ENCODE results near the gene UBE2S. TPM values are rescaled to one million over a fixed set of nuclear protein-coding genes. Genes with fewer than 3 reads are reported as not detected.
A peak's percentile ranks its signal among the peaks of the same experiment; 100 is the strongest.

Gene UBE2S
- total and polyA plus RNA-seq, 5 donors from 2014 or later = 24.9 to 92.9 (median 36.4) TPM

GRCh38 chr19:55376241-55376933, 31.2 kb downstream of the UBE2S start, which contains the start of gene TMEM190:
TSS of gene TMEM190 (plus strand) at chr19:55376826. CDS start at chr19:55376854, 28 bp downstream.
- H3K27ac Mint-ChIP-seq = peak within 1 kb of the TSS in 1 of 3 donors; percentile 76
- no peak within 1 kb of the TSS for H3K4me3 ChIP-seq (ENCODE audit: low read depth, low read length)

GRCh38 chr19:55373993-55374757, 33.4 kb downstream of the UBE2S start:
- ATAC-seq (ENCODE audit: low read depth in 2 of 2) (no peak), DNase-seq (no peak)
- H3K36me3 Mint-ChIP-seq = no peaks in the 10 kb centered on the region
- H3K27ac Mint-ChIP-seq = no peak overlapping the region
- H3K27me3 ChIP-seq (ENCODE audit: control insufficient read depth, insufficient read depth, low read length) = peaks cover 8% of the 10 kb centered on the region
- peaks cover 0 to 14% (median 7%) of the 10 kb centered on the region in 4 donors for H3K4me1 Mint-ChIP-seq
- peaks cover 42% of the 10 kb centered on the region for H3K27me3 Mint-ChIP-seq
- no peaks in the 10 kb centered on the region for H3K9me3 ChIP-seq (ENCODE audit: control insufficient read depth in 2 of 2, low read length in 2 of 2)
- no peak overlapping the region for H3K27ac ChIP-seq (ENCODE audit: insufficient read depth, low read length, poor library complexity, severe bottlenecking)
- peaks cover 9% of the 10 kb centered on the region for H3K4me1 ChIP-seq (ENCODE audit: control insufficient read depth, insufficient read depth, low read length, poor library complexity, severe bottlenecking)
- H3K4me3 ChIP-seq (ENCODE audit: low read depth, low read length) = no peak overlapping the region
- peaks cover 0 to 7% (median 0%) of the 10 kb centered on the region in 7 donors for H3K9me3 Mint-ChIP-seq
- no peak overlapping the region for H3K4me3 Mint-ChIP-seq
- H3K36me3 ChIP-seq (ENCODE audit: control insufficient read depth, insufficient read depth, low read length) = no peaks in the 10 kb centered on the region

More at GRCh38 chr19:55376241-55376933, 31.2 kb downstream of the UBE2S start, which contains the start of gene TMEM190:
- no peaks in the 10 kb centered on the region for H3K4me1 ChIP-seq (ENCODE audit: control insufficient read depth, insufficient read depth, low read length, poor library complexity, severe bottlenecking)
- no peaks in the 10 kb centered on the region for H3K36me3 ChIP-seq (ENCODE audit: control insufficient read depth, insufficient read depth, low read length)
- H3K9me3 Mint-ChIP-seq = peaks cover 0 to 4% (median 0%) of the 10 kb centered on the region in 7 donors
- H3K27ac ChIP-seq (ENCODE audit: insufficient read depth, low read length, poor library complexity, severe bottlenecking) = no peak within 1 kb of the TSS
- H3K27me3 Mint-ChIP-seq = peaks cover 26% of the 10 kb centered on the region
- ATAC-seq (ENCODE audit: low read depth in 2 of 2) = no peak
- no peak for DNase-seq
- peaks cover 0 to 9% (median 5%) of the 10 kb centered on the region in 4 donors for H3K4me1 Mint-ChIP-seq
- H3K4me3 Mint-ChIP-seq = no peak within 1 kb of the TSS
- no peaks in the 10 kb centered on the region for H3K9me3 ChIP-seq (ENCODE audit: control insufficient read depth in 2 of 2, low read length in 2 of 2)
- no peaks in the 10 kb centered on the region for H3K36me3 Mint-ChIP-seq
- peaks cover 3% of the 10 kb centered on the region for H3K27me3 ChIP-seq (ENCODE audit: control insufficient read depth, insufficient read depth, low read length)

- peaks cover 13% of the 10 kb centered on the region for H3K4me1 ChIP-seq (ENCODE audit: control insufficient read depth, insufficient read depth, low read length, poor library complexity, severe bottlenecking)
- Mint-ChIP-seq H3K36me3 (no peaks in the 10 kb centered on the region), H3K27ac (no peak overlapping the region), H3K4me3 (no peak overlapping the region), H3K9me3 (peaks cover 0 to 7% (median 0%) of the 10 kb centered on the region in 7 donors), H3K4me1 (peaks cover 0 to 14% (median 7%) of the 10 kb centered on the region in 4 donors), H3K27me3 (peaks cover 47% of the 10 kb centered on the region)
- H3K36me3 ChIP-seq (ENCODE audit: control insufficient read depth, insufficient read depth, low read length) = no peaks in the 10 kb centered on the region
- no peak for DNase-seq
- H3K27me3 ChIP-seq (ENCODE audit: control insufficient read depth, insufficient read depth, low read length) = peaks cover 8% of the 10 kb centered on the region
- H3K27ac ChIP-seq (ENCODE audit: insufficient read depth, low read length, poor library complexity, severe bottlenecking) = no peak overlapping the region
- no peaks in the 10 kb centered on the region for H3K9me3 ChIP-seq (ENCODE audit: control insufficient read depth in 2 of 2, low read length in 2 of 2)
- H3K4me3 ChIP-seq (ENCODE audit: low read depth, low read length) = no peak overlapping the region
- ATAC-seq (ENCODE audit: low read depth in 2 of 2) = no peak
These were observed 34.1 kb downstream of the UBE2S start for GRCh38 chr19:55373306-55373992.

- Mint-ChIP-seq H3K4me3 (peak overlapping the region in 1 of 4 donors; percentile 32), H3K4me1 (peaks cover 0 to 14% (median 7%) of the 10 kb centered on the region in 4 donors), H3K27me3 (peaks cover 55% of the 10 kb centered on the region), H3K27ac (no peak overlapping the region), H3K36me3 (no peaks in the 10 kb centered on the region), H3K9me3 (peaks cover 0 to 7% (median 0%) of the 10 kb centered on the region in 7 donors)
- ATAC-seq (ENCODE audit: low read depth in 2 of 2) = no peak
- no peaks in the 10 kb centered on the region for H3K9me3 ChIP-seq (ENCODE audit: control insufficient read depth in 2 of 2, low read length in 2 of 2)
- H3K27me3 ChIP-seq (ENCODE audit: control insufficient read depth, insufficient read depth, low read length) = peaks cover 8% of the 10 kb centered on the region
- DNase-seq = no peak
- H3K4me1 ChIP-seq (ENCODE audit: control insufficient read depth, insufficient read depth, low read length, poor library complexity, severe bottlenecking) = peaks cover 13% of the 10 kb centered on the region
- no peaks in the 10 kb centered on the region for H3K36me3 ChIP-seq (ENCODE audit: control insufficient read depth, insufficient read depth, low read length)
- no peak overlapping the region for H3K27ac ChIP-seq (ENCODE audit: insufficient read depth, low read length, poor library complexity, severe bottlenecking)
- no peak overlapping the region for H3K4me3 ChIP-seq (ENCODE audit: low read depth, low read length)
These were observed 35.1 kb downstream of the UBE2S start for GRCh38 chr19:55372316-55373081.

GRCh38 chr19:55370305-55370988, 37.1 kb downstream of the UBE2S start, which contains the start of gene IL11:
TSS of gene IL11 (minus strand) at chr19:55370463. CDS start at chr19:55370310, 153 bp downstream.
- H3K4me3 Mint-ChIP-seq = peak within 1 kb of the TSS in 3 of 4 donors; percentile 73 to 77 (median 74)
- peaks cover 0 to 6% (median 0%) of the 10 kb centered on the region in 7 donors for H3K9me3 Mint-ChIP-seq
- H3K4me1 Mint-ChIP-seq = peaks cover 0 to 14% (median 7%) of the 10 kb centered on the region in 4 donors
- H3K27ac ChIP-seq (ENCODE audit: insufficient read depth, low read length, poor library complexity, severe bottlenecking) = no peak within 1 kb of the TSS
- no peaks in the 10 kb centered on the region for H3K36me3 ChIP-seq (ENCODE audit: control insufficient read depth, insufficient read depth, low read length)
- DNase-seq (no peak), ATAC-seq (ENCODE audit: low read depth in 2 of 2) (no peak)
- H3K4me3 ChIP-seq (ENCODE audit: low read depth, low read length) = no peak within 1 kb of the TSS
- peaks cover 13% of the 10 kb centered on the region for H3K4me1 ChIP-seq (ENCODE audit: control insufficient read depth, insufficient read depth, low read length, poor library complexity, severe bottlenecking)
- H3K27ac Mint-ChIP-seq = peak within 1 kb of the TSS in 1 of 3 donors; percentile 75
- H3K27me3 ChIP-seq (ENCODE audit: control insufficient read depth, insufficient read depth, low read length) = peaks cover 8% of the 10 kb centered on the region
- H3K36me3 Mint-ChIP-seq = no peaks in the 10 kb centered on the region
- H3K27me3 Mint-ChIP-seq = peaks cover 58% of the 10 kb centered on the region
- H3K9me3 ChIP-seq (ENCODE audit: control insufficient read depth in 2 of 2, low read length in 2 of 2) = no peaks in the 10 kb centered on the region

- ATAC-seq (ENCODE audit: low read depth in 2 of 2) = peak in 1 of 2 donors; percentile 43
- H3K27ac Mint-ChIP-seq = peak overlapping the region in 1 of 3 donors; percentile 75
These were observed 37.8 kb downstream of the UBE2S start for GRCh38 chr19:55369653-55370304.

More at GRCh38 chr19:55369653-55370304, 37.8 kb downstream of the UBE2S start:
- DNase-seq = peak in 2 of 3 donors; percentile 30 to 40
- peaks cover 0 to 14% (median 7%) of the 10 kb centered on the region in 4 donors for H3K4me1 Mint-ChIP-seq
- peaks cover 0 to 6% (median 0%) of the 10 kb centered on the region in 7 donors for H3K9me3 Mint-ChIP-seq
- H3K27me3 ChIP-seq (ENCODE audit: control insufficient read depth, insufficient read depth, low read length) = peaks cover 8% of the 10 kb centered on the region
- H3K36me3 Mint-ChIP-seq = no peaks in the 10 kb centered on the region
- peaks cover 13% of the 10 kb centered on the region for H3K4me1 ChIP-seq (ENCODE audit: control insufficient read depth, insufficient read depth, low read length, poor library complexity, severe bottlenecking)
- H3K4me3 Mint-ChIP-seq = peak overlapping the region in 3 of 4 donors; percentile 73 to 77 (median 74)
- H3K36me3 ChIP-seq (ENCODE audit: control insufficient read depth, insufficient read depth, low read length) = no peaks in the 10 kb centered on the region
- H3K27ac ChIP-seq (ENCODE audit: insufficient read depth, low read length, poor library complexity, severe bottlenecking) = no peak overlapping the region
- H3K4me3 ChIP-seq (ENCODE audit: low read depth, low read length) = no peak overlapping the region
- peaks cover 59% of the 10 kb centered on the region for H3K27me3 Mint-ChIP-seq
- no peaks in the 10 kb centered on the region for H3K9me3 ChIP-seq (ENCODE audit: control insufficient read depth in 2 of 2, low read length in 2 of 2)
